K562 (cell line): Measurements from ENCODE around the gene RAD21L1. TPM values are rescaled to one million over a fixed set of nuclear protein-coding genes. Genes with fewer than 3 reads are reported as not detected.

Experiments
- ATAC-seq: fragments of 200-7000 bp; cut with Tn5 transposase; 3 replicates; pipeline ENCODE4 v1.9.1; 2020; ENCODE audit warnings: moderate library complexity
- BruUV-seq: library from RNA; stranded (reverse); fragments of 400-500 nt; replicated peaks from 2 replicates; lab custom pipeline; 2021; lab: Mats Ljungman, UMichigan
- CTCF ChIA-PET: fragments of 300-600 bp; formaldehyde crosslinking; extraction: SDS; loops from one replicate; lab custom pipeline; 2021; ENCODE audit warnings: low intra/inter-chr PET ratio; lab: Yijun Ruan, JAX
- POLR2A ChIA-PET: fragments of 300-600, 350-650 bp; sonication (Branson Sonifier 250); formaldehyde crosslinking; extraction: SDS; loops from one replicate; lab custom pipeline; 2021; ENCODE audit warnings: antibody characterized with exemption, inconsistent platforms; lab: Yijun Ruan, JAX
- DNase-seq, 4 experiments: peaks; one replicate each; pipeline versions ENCODE4 v3.0.0 to v3.0.0-alpha.2; 2011 to 2018; ENCODE audit warnings: low spot score in 3 of 4, mixed read lengths in 3 of 4; ENCODE audit errors: extremely low read depth in 1 of 4
- FAIRE-seq: peaks from 2 replicates; lab custom pipeline; 2011; peaks lifted over from hg19 to GRCh38; lab: Jason Lieb, UNC
- H2AFZ ChIP-seq: 2 replicates; pipeline ENCODE4 v1.6.0; 2011; ENCODE audit warnings: low read depth, low read length, control low read depth, inconsistent platforms
- H3K27ac ChIP-seq: fragments of 200-600 bp; 3 replicates; pipeline ENCODE4 v1.8.0; 2011; ENCODE audit warnings: low read depth, mild to moderate bottlenecking, control low read depth, inconsistent platforms, low read length, moderate library complexity, mixed read lengths; ENCODE audit errors: extremely low read depth
- H3K27me3 ChIP-seq, 2 experiments: fragments of 300-600 bp in 1 of 2; 2 replicates in 1 of 2; 3 replicates in 1 of 2; pipeline versions ENCODE4 v1.6.0 to v1.8.0; 2011; ENCODE audit warnings: inconsistent platforms in 2 of 2, low read length in 2 of 2, mild to moderate bottlenecking in 1 of 2, mixed read lengths in 1 of 2, moderate library complexity in 1 of 2; ENCODE audit not compliant: control insufficient read depth in 2 of 2, insufficient read depth in 2 of 2
- H3K36me3 ChIP-seq: fragments of 300-600 bp; 3 replicates; pipeline ENCODE4 v1.8.0; 2011; ENCODE audit warnings: mild to moderate bottlenecking, low read length, inconsistent platforms; ENCODE audit not compliant: control insufficient read depth, insufficient read depth
- H3K4me1 ChIP-seq, 2 experiments: fragments of 200-600 bp in 1 of 2; replicated peaks in 1 of 2; 2 replicates in 1 of 2; 3 replicates in 1 of 2; pipeline versions ENCODE4 v1.5.1 to v1.8.0; 2011; ENCODE audit warnings: inconsistent platforms in 2 of 2, low read length in 2 of 2, mild to moderate bottlenecking in 1 of 2, mixed read lengths in 1 of 2, moderate library complexity in 1 of 2; ENCODE audit not compliant: control insufficient read depth in 2 of 2, insufficient read depth in 2 of 2
- H3K4me2 ChIP-seq: 2 replicates; pipeline ENCODE4 v1.6.1; 2011; ENCODE audit warnings: low read length, control low read depth, inconsistent platforms, mixed read lengths; ENCODE audit not compliant: insufficient read depth
- H3K4me3 ChIP-seq: fragments of 200-600 bp; sonication (generic), shearing (Covaris generic); 2 replicates; pipeline ENCODE4 v1.5.1; 2016; ENCODE audit warnings: control low read depth, inconsistent platforms
- H3K79me2 ChIP-seq: fragments of 200-600 bp; 3 replicates; pipeline ENCODE4 v1.8.0; 2011; ENCODE audit warnings: low read length, inconsistent platforms; ENCODE audit not compliant: control insufficient read depth, insufficient read depth
- H3K9ac ChIP-seq, 2 experiments: 2 replicates each; pipeline versions ENCODE4 v1.6.0 to v1.6.1; 2011; ENCODE audit warnings: low read depth in 2 of 2, low read length in 2 of 2, control low read depth in 1 of 2, inconsistent platforms in 1 of 2, mild to moderate bottlenecking in 1 of 2, mixed read lengths in 1 of 2; ENCODE audit not compliant: insufficient read depth in 1 of 2
- H3K9me1 ChIP-seq: one replicate; pipeline ENCODE4 v1.6.0; 2011; ENCODE audit warnings: inconsistent platforms, mild to moderate bottlenecking, low read length, moderate library complexity; ENCODE audit not compliant: control insufficient read depth, insufficient read depth
- H3K9me3 ChIP-seq: replicated peaks from 2 replicates; pipeline ENCODE4 v1.5.1; 2011; ENCODE audit warnings: low read depth, low read length, inconsistent platforms; ENCODE audit not compliant: control insufficient read depth, insufficient read depth
- H4K20me1 ChIP-seq: replicated peaks from 2 replicates; pipeline ENCODE4 v1.6.1; 2011; ENCODE audit warnings: low read length, inconsistent platforms, mixed read lengths; ENCODE audit not compliant: control insufficient read depth, insufficient read depth
- ARID2 ChIP-seq: fragments of 450-650 bp; IDR thresholded peaks from 2 replicates; pipeline ENCODE4 v1.6.1; 2017; ENCODE audit warnings: antibody characterized with exemption, mild to moderate bottlenecking
- BCOR ChIP-seq: fragments of 450-650 bp; IDR thresholded peaks from 2 replicates; pipeline ENCODE4 v1.6.1; 2016
- CC2D1A ChIP-seq: fragments of 450-650 bp; IDR thresholded peaks from 2 replicates; pipeline ENCODE4 v1.6.1; 2017; ENCODE audit warnings: mild to moderate bottlenecking
- DPF2 ChIP-seq: fragments of 450-650 bp; IDR thresholded peaks from 2 replicates; pipeline ENCODE4 v1.6.1; 2016
- MTA3 ChIP-seq: fragments of 450-650 bp; formaldehyde crosslinking; IDR thresholded peaks from 2 replicates; pipeline ENCODE4 v1.6.1; 2017; ENCODE audit warnings: mild to moderate bottlenecking, borderline replicate concordance
- PTBP1 ChIP-seq: fragments of 200-400 bp; formaldehyde crosslinking; IDR thresholded peaks from 2 replicates; pipeline ENCODE4 v1.6.1; 2017; ENCODE audit warnings: low read depth, low read length
- SIRT6 ChIP-seq: IDR thresholded peaks from one replicate; pipeline ENCODE4 v1.6.1; 2012; ENCODE audit warnings: low read depth, mild to moderate bottlenecking, control low read depth, inconsistent platforms, low read length, moderate library complexity
- SMARCE1 ChIP-seq: fragments of 450-650 bp; IDR thresholded peaks from 2 replicates; pipeline ENCODE4 v1.7.1; 2016; ENCODE audit warnings: mild to moderate bottlenecking
- SRSF9 ChIP-seq: fragments of 200-400 bp; formaldehyde crosslinking; IDR thresholded peaks from 2 replicates; pipeline ENCODE4 v1.6.1; 2017; ENCODE audit warnings: low read depth, low read length, borderline replicate concordance
- ZNF232 ChIP-seq: sonication (generic); formaldehyde crosslinking; IDR thresholded peaks from 2 replicates; pipeline ENCODE4 v1.8.0; 2022; ENCODE audit warnings: mild to moderate bottlenecking, missing genetic modification reagents
- ZNF277 ChIP-seq: fragments of 250-450 bp; sonication (Bioruptor Pico); IDR thresholded peaks from 2 replicates; pipeline ENCODE4 v1.8.0; 2022; ENCODE audit warnings: inconsistent platforms, mild to moderate bottlenecking, moderate library complexity, borderline replicate concordance
- ZNF584 ChIP-seq: fragments of 200-800 bp; sonication (Bioruptor generic); IDR thresholded peaks from 2 replicates; pipeline ENCODE4 v1.6.1; 2016; ENCODE audit warnings: low read depth, mild to moderate bottlenecking, missing genetic modification characterization, missing compliant biosample characterization
- ZNF77 ChIP-seq: fragments of 250-450 bp; sonication (Bioruptor Pico); IDR thresholded peaks from 2 replicates; pipeline ENCODE4 v1.5.0; 2020
- WGBS: fragments of 100-300 bp; shearing (Covaris generic); methylation state at CpG from one replicate; pipeline ENCODE4 v1.1.6; 2016; ENCODE audit warnings: low coverage, mixed read lengths; ENCODE audit not compliant: insufficient coverage; ENCODE audit errors: missing lambda C conversion rate; 5-methylcytosine and 5-hydroxymethylcytosine counted together
- in situ Hi-C: fragments of 300-500 bp; cut with MboI; formaldehyde crosslinking; loops from 4 replicates; pipeline ENCODE4 v1.15.0; 2018; ENCODE audit warnings: inconsistent platforms, mixed read lengths
- intact Hi-C: fragments of 100-400 bp; cut with micrococcal nuclease; formaldehyde crosslinking; loops from 2 replicates; pipeline ENCODE4 v1.14.2; 2022
- polyA plus RNA-seq, 8 experiments: library from polyadenylated mRNA; depleted of rRNA in 4 of 8; stranded (reverse) in 5 of 8; unstranded in 3 of 8; fragments of >200 nt; fragmentation: Nextera tagmentation in 2 of 8; fragmentation: Illumina TruSeq in 1 of 8; extraction: Ambion mirVana in 2 of 8; extraction: Trizol in 1 of 8; gene quantifications; 2 replicates each; pipeline versions ENCODE4 v1.2.1 to v1.2.3, GENCODE V29; 2011 to 2014; ENCODE audit warnings: inconsistent platforms in 1 of 8, missing spikeins in 1 of 8
- total RNA-seq, 7 experiments: library from RNA; depleted of rRNA in 6 of 7; stranded (reverse); fragments of >200 nt in 6 of 7; fragmentation: Illumina TruSeq in 2 of 7; extraction: Trizol in 2 of 7; gene quantifications; 2 replicates each; pipeline versions ENCODE4 v1.2.1 to v1.2.3, GENCODE V29; 2011 to 2021; ENCODE audit warnings: low replicate concordance in 1 of 7

Gene RAD21L1
- total and polyA plus RNA-seq, 9 of the 15 experiments (the other 6 are each of a cell fraction or from before 2014, with no cell fraction given): 0.17 to 1.7 (median 0.45) TPM; not detected in 1

GRCh38 chr20:1295276-1295930, 69.6 kb downstream of the RAD21L1 start:
- Histone ChIP-seq H3K27ac (no peak overlapping the region), H3K9me1 (no peaks in the 10 kb centered on the region), H3K36me3 (no peaks in the 10 kb centered on the region; the same call in 2 of the 3 replicates), H3K4me3 (no peak overlapping the region), H3K27me3 (no peaks in the 10 kb centered on the region), H3K4me2 (no peak overlapping the region), H3K79me2 (no peaks in the 10 kb centered on the region), H2AFZ (no peak overlapping the region), H3K9ac (no peak overlapping the region), H3K9me3 (no peaks in the 10 kb centered on the region), H4K20me1 (peaks cover 3% of the 10 kb centered on the region; the same call in 1 of the 2 replicates), H3K4me1 (peaks cover 0 to 8% of the 10 kb centered on the region in 2 experiments; a peak in 3 of 5 replicates)
- TF ChIP-seq SRSF9 (no peak), BCOR (no peak), CC2D1A (no peak), SMARCE1 (no peak), ARID2 (no peak), ZNF77 (no peak), ZNF277 (CRISPR knock-in tag) (no peak), SIRT6 (no peak), ZNF584 (CRISPR knock-in tag) (no peak), ZNF232 (CRISPR knock-in tag) (no peak), PTBP1 (no peak), MTA3 (no peak), DPF2 (no peak)
- ChIA-PET CTCF (no interaction called here), POLR2A (no interaction called here)
- no peak for ATAC-seq
- in situ Hi-C loops (no loop called here), intact Hi-C loops (no loop called here)
- BruUV-seq: no TSS peak
- no peak for DNase-seq
- FAIRE-seq: no peak
- 70% methylated on average over 11 of the region's 20 CpGs for WGBS
